MG63 (cell line): ENCODE results near the gene GFRAL. TPM values are rescaled to one million over a fixed set of nuclear protein-coding genes. Genes with fewer than 3 reads are reported as not detected.
A peak's percentile ranks its signal among the peaks of the same experiment; 100 is the strongest.

Source experiments
- DNase-seq: peaks from one replicate; pipeline ENCODE4 v3.0.0-alpha.2; 2020
- H3K27me3 ChIP-seq: fragments of 250-450 bp; sonication (Bioruptor Pico); 2 replicates; pipeline ENCODE4 v1.5.1; 2020; ENCODE audit warnings: mild to moderate bottlenecking, moderate library complexity
- H3K36me3 ChIP-seq: fragments of 250-450 bp; sonication (Bioruptor Pico); 2 replicates; pipeline ENCODE4 v1.5.1; 2020; ENCODE audit warnings: mild to moderate bottlenecking, moderate library complexity
- H3K4me3 ChIP-seq: fragments of 250-450 bp; sonication (Bioruptor Pico); 2 replicates; pipeline ENCODE4 v1.5.1; 2020; ENCODE audit warnings: mild to moderate bottlenecking, moderate library complexity
- H3K9me3 ChIP-seq: fragments of 250-450 bp; sonication (Bioruptor Pico); 2 replicates; pipeline ENCODE4 v1.5.1; 2020; ENCODE audit warnings: mild to moderate bottlenecking, moderate library complexity
- total RNA-seq: library from RNA; depleted of rRNA; stranded (reverse); fragments of >200 nt; shearing (Covaris generic); gene quantifications from 2 replicates; pipeline ENCODE4 v1.2.3, GENCODE V29; 2014; ENCODE audit warnings: low replicate concordance

Gene GFRAL
- total RNA-seq, 1 experiment from 2014 or later = not detected

DNA sequence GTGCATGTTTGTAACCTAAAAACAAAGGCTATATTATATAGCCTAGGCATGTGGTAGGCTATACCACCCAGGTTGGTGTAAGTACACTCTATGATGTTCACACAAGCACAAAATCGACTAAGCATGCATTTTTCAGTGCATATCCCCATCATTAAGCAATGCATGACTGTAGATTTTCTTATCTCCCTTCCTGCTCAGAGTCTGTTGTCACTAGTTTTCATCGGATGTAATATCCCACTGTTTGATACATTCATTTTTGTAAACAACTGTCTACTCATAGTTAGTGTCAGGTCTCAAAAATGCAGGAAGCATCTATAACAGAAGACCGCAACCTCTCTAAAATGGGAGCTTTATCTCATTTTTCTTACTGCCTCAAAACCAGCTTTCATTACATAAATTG is 70.7 kb downstream of the GFRAL start:
- no peak for DNase-seq
- no peaks in the 10 kb centered on the region for H3K27me3 ChIP-seq
- H3K36me3 ChIP-seq = no peaks in the 10 kb centered on the region
- H3K9me3 ChIP-seq = no peaks in the 10 kb centered on the region
- H3K4me3 ChIP-seq = no peak overlapping the region

GRCh38 chr6:55399351-55399750 is 72.1 kb downstream of the GFRAL start:
- H3K9me3 ChIP-seq = no peaks in the 10 kb centered on the region
- no peak overlapping the region for H3K4me3 ChIP-seq
- no peak for DNase-seq
- H3K27me3 ChIP-seq = no peaks in the 10 kb centered on the region
- H3K36me3 ChIP-seq = no peaks in the 10 kb centered on the region

- no peaks in the 10 kb centered on the region for H3K27me3 ChIP-seq
- no peaks in the 10 kb centered on the region for H3K36me3 ChIP-seq
- H3K9me3 ChIP-seq = no peaks in the 10 kb centered on the region
- H3K4me3 ChIP-seq = no peak overlapping the region
- no peak for DNase-seq
These were observed 78.4 kb downstream of the GFRAL start for GRCh38 chr6:55405474-55406235.

GRCh38 chr6:55410674-55411073 is 83.4 kb downstream of the GFRAL start:
- no peaks in the 10 kb centered on the region for H3K9me3 ChIP-seq
- no peak overlapping the region for H3K4me3 ChIP-seq
- no peak for DNase-seq
- H3K36me3 ChIP-seq = no peaks in the 10 kb centered on the region
- H3K27me3 ChIP-seq = no peaks in the 10 kb centered on the region

GRCh38 chr6:55423933-55424332 is 96.7 kb downstream of the GFRAL start:
- no peak for DNase-seq
- Histone ChIP-seq H3K9me3 (no peaks in the 10 kb centered on the region), H3K4me3 (no peak overlapping the region), H3K36me3 (no peaks in the 10 kb centered on the region), H3K27me3 (no peaks in the 10 kb centered on the region)

DNA sequence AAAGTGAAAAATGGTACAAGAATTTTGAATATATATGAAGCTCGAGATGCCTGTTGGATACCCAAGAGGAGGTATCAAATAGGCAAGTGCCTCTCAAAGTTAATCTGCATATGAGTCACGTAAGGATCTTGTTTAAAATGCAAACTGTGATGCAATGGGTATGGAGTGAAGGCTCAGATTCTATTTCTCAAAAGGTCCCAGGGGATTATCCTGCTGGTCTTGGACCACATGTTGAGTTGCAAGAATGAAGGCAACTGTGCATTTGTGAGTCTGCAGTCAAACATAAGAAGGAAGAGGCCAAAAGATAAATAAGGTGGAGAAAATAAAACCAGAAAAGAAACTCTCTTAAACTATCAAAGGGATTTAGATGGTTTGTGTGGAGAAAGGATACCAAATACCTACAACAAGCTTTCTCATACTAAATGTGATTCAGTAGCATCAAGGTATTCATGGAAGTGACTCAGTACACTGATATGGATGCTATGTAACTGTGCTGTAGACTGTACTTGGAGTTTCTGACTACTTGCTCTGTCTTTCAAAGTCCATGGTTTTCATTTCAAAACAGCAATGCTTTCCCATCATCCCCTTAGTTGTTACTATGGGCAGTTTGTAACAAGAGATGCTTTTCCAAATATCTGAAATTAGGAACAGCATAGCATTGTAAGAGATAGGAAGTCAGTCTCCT is 106.3 kb downstream of the GFRAL start:
- Histone ChIP-seq H3K4me3 (no peak overlapping the region), H3K9me3 (no peaks in the 10 kb centered on the region), H3K27me3 (no peaks in the 10 kb centered on the region), H3K36me3 (no peaks in the 10 kb centered on the region)
- DNase-seq = no peak

DNA sequence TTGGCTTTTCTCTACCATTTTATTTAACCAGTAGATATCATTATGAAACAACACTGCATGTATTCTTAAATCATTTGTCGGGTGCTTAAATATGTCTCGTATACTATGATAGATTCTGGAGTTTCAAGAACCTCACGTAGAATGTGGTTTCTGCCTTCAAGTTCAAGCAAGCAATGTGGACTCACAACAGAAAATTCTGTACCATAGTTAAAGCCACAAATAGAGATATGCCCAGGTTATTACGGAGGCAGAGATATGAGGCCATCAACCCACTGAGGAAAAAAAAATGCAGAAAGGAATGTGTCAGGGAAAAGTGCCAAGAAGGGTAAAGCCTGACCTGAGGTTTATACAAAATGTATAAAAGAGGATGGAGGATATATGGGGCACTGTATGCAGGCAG is 109.9 kb downstream of the GFRAL start:
- Histone ChIP-seq H3K9me3 (no peaks in the 10 kb centered on the region), H3K27me3 (no peaks in the 10 kb centered on the region), H3K36me3 (no peaks in the 10 kb centered on the region), H3K4me3 (no peak overlapping the region)
- no peak for DNase-seq

DNA sequence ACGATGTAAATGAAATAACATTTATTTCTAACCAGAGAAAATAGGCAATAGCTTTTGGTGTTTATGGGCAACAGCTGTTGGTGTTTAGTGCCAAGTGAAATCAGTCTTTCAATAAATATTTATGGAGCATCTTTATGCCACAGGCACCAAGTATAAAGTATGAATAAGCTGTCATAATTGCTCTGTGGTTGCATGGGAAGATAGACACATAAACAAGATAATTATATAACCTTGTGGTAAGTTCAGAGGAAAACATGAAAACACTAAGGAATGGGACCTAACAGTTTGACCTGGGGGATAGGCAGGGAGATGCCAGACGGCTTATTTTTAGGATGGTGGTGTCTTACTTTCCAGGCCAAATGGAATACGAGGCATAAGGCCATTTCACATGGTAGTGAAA is 110.9 kb downstream of the GFRAL start:
- no peaks in the 10 kb centered on the region for H3K36me3 ChIP-seq
- H3K27me3 ChIP-seq = no peaks in the 10 kb centered on the region
- no peaks in the 10 kb centered on the region for H3K9me3 ChIP-seq
- DNase-seq = no peak
- H3K4me3 ChIP-seq = no peak overlapping the region

GRCh38 chr6:55443238-55444134 is 116.2 kb downstream of the GFRAL start:
- Histone ChIP-seq H3K27me3 (no peaks in the 10 kb centered on the region), H3K36me3 (no peaks in the 10 kb centered on the region), H3K4me3 (no peak overlapping the region), H3K9me3 (no peaks in the 10 kb centered on the region)
- no peak for DNase-seq

DNA sequence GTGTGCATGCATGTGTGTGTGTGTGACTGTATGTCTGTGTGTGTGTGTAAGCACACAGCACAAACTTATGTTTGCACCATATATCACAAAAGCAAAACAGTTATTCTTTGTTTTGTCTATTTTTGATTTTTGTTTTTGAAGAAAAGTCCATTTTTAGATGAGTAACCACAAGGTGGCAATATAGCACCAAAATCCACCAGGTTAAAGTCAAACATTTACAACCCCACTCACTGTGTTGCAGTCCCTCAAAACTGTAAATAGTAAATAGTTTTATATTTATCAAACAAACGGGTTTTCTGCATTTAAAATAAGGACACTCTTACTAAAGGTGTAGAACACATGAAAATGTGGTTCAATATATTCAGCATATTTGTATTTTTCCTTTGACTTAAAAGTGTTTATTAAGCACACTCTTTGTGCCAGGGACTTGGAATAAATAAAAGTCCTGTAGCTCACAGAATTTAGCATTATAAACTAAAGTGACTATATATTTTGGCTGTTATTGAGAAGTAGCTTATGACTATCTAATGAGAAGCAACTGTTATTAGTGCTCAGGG is 118.5 kb downstream of the GFRAL start:
- no peaks in the 10 kb centered on the region for H3K36me3 ChIP-seq
- no peaks in the 10 kb centered on the region for H3K27me3 ChIP-seq
- H3K9me3 ChIP-seq = no peaks in the 10 kb centered on the region
- DNase-seq = no peak
- H3K4me3 ChIP-seq = no peak overlapping the region

- no peaks in the 10 kb centered on the region for H3K36me3 ChIP-seq
- H3K9me3 ChIP-seq = no peaks in the 10 kb centered on the region
- H3K27me3 ChIP-seq = no peaks in the 10 kb centered on the region
- DNase-seq = no peak
- no peak overlapping the region for H3K4me3 ChIP-seq
These were observed 120.6 kb downstream of the GFRAL start for GRCh38 chr6:55447891-55448290.

- Histone ChIP-seq H3K4me3 (no peak overlapping the region), H3K27me3 (no peaks in the 10 kb centered on the region), H3K9me3 (no peaks in the 10 kb centered on the region), H3K36me3 (no peaks in the 10 kb centered on the region)
- no peak for DNase-seq
These were observed 121.2 kb downstream of the GFRAL start for GRCh38 chr6:55448451-55448850.

GRCh38 chr6:55449225-55449624 is 122.0 kb downstream of the GFRAL start:
- Histone ChIP-seq H3K4me3 (no peak overlapping the region), H3K9me3 (no peaks in the 10 kb centered on the region), H3K36me3 (no peaks in the 10 kb centered on the region), H3K27me3 (no peaks in the 10 kb centered on the region)
- peak; percentile 7 for DNase-seq

DNA sequence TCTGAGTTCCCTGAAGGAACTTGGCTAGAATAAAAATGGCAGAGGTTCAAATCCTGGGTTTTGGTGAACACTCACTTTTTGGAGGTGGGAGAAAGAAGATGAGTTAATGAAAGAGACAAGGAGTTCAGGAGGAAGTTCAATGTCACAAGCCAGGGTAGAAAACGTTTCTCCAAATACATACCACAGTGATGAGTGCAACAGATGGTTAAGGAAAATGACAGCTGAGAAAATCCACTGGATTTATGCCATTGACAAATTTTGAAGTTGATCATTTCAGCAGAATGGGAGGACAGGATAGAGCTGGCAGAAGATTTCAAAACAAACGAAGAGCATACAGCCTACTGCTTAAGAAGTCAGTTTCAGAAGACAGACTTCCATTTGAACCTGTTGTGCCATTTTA is 122.7 kb downstream of the GFRAL start:
- Histone ChIP-seq H3K36me3 (no peaks in the 10 kb centered on the region), H3K27me3 (no peaks in the 10 kb centered on the region), H3K4me3 (no peak overlapping the region), H3K9me3 (no peaks in the 10 kb centered on the region)
- DNase-seq = peak; percentile 5
